ENCODE results near the gene CCL2.

Gene CCL2

GRCh38 chr17:34252444-34253138 is 2.5 kb upstream of the CCL2 start:
- peak; percentile 84 for DNase-seq (ENCODE audit: low read depth)
- no peak for TF ChIP-seq CTCF (conservative IDR thresholded peaks at IDR 0.05; ENCODE audit: low read depth, low read length)
- no peak overlapping the region for H3K4me3 ChIP-seq (ENCODE audit: low read depth, low read length)

- DNase-seq (ENCODE audit: low read depth): no peak
- no peak overlapping the region for H3K4me3 ChIP-seq (ENCODE audit: low read depth, low read length)
- TF ChIP-seq CTCF (conservative IDR thresholded peaks at IDR 0.05; ENCODE audit: low read depth, low read length): no peak
These were observed 2.0 kb upstream of the CCL2 start for GRCh38 chr17:34253139-34253525.

GRCh38 chr17:34254146-34254545 is 939 bp upstream of the CCL2 start:
- DNase-seq (ENCODE audit: low read depth): peak; percentile 55
- TF ChIP-seq CTCF (conservative IDR thresholded peaks at IDR 0.05; ENCODE audit: low read depth, low read length): no peak
- no peak overlapping the region for H3K4me3 ChIP-seq (ENCODE audit: low read depth, low read length)

GRCh38 chr17:34255381-34255732 is 272 bp downstream of the CCL2 start:
- peak overlapping the region; percentile 42 for H3K4me3 ChIP-seq (ENCODE audit: low read depth, low read length)
- DNase-seq (ENCODE audit: low read depth): no peak
- TF ChIP-seq CTCF (conservative IDR thresholded peaks at IDR 0.05; ENCODE audit: low read depth, low read length): no peak

- DNase-seq (ENCODE audit: low read depth): no peak
- TF ChIP-seq CTCF (conservative IDR thresholded peaks at IDR 0.05; ENCODE audit: low read depth, low read length): no peak
- H3K4me3 ChIP-seq (ENCODE audit: low read depth, low read length): peak overlapping the region; percentile 42
These were observed 756 bp downstream of the CCL2 start for GRCh38 chr17:34255841-34256240.

- H3K4me3 ChIP-seq (ENCODE audit: low read depth, low read length): no peak overlapping the region
- no peak for DNase-seq (ENCODE audit: low read depth)
- TF ChIP-seq CTCF (conservative IDR thresholded peaks at IDR 0.05; ENCODE audit: low read depth, low read length): no peak
These were observed 2.4 kb downstream of the CCL2 start for GRCh38 chr17:34257299-34257985.

GRCh38 chr17:34257986-34258326 is 2.9 kb downstream of the CCL2 start:
- no peak overlapping the region for H3K4me3 ChIP-seq (ENCODE audit: low read depth, low read length)
- TF ChIP-seq CTCF (conservative IDR thresholded peaks at IDR 0.05; ENCODE audit: low read depth, low read length): no peak
- DNase-seq (ENCODE audit: low read depth): no peak
